NCI-H187 treated with DMSO at 0.1 percent for 48 hours (cell line): Measurements from ENCODE around the gene RCAN2.

ENCODE experiments used
- DNase-seq: peaks from one replicate; lab custom pipeline; 2025; lab: John Stamatoyannopoulos, UW

Gene RCAN2

DNA sequence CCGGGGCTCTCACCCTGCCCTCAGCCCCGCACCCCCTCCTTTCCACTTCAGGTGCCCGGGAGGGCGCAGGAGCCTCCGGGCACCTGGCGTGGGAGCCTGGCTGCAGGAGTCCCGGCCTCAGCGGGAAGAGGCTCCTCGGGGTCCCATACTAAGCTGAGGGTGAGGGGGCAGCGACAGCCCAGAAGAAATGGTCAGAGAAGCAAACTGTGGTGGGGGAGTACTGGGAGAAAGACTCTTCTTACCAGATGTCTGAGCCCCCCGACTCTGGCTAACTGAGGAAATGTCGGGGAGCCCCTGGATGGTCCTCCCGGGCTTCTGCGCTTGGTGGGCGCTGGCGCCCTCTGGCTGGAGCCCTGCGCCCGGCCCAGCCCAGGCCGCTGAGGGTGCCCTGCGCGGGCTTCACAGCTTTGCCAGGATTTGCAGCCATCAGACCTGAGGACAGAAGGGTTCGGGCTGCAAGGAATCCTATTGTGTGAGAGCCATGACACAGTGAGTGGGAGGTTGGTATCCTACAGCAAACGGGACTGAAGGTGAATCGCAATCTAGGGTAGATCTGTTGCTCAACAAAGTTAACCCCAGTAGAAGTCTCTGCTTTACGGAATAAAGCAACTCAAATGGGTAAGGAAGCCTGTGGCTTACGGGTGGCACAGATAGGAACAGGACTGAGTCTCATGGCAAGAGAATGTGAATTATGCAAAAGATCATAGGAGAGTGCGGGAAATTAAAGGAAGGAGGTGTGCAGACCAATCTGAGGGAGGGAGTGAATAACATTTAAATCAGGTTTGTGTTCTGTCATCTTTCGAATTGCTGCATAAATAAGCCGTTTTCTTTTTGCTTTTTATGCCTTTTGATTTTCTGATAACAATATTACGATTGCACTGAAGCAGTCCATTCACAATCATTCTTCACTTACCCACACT is 639 bp upstream of the RCAN2 start:
- DNase-seq: no peak

GRCh38 chr6:46490425-46491200 is 636 bp downstream of the RCAN2 start:
- no peak for DNase-seq

GRCh38 chr6:46486181-46486580 is 5.1 kb downstream of the RCAN2 start:
- DNase-seq: no peak

DNA sequence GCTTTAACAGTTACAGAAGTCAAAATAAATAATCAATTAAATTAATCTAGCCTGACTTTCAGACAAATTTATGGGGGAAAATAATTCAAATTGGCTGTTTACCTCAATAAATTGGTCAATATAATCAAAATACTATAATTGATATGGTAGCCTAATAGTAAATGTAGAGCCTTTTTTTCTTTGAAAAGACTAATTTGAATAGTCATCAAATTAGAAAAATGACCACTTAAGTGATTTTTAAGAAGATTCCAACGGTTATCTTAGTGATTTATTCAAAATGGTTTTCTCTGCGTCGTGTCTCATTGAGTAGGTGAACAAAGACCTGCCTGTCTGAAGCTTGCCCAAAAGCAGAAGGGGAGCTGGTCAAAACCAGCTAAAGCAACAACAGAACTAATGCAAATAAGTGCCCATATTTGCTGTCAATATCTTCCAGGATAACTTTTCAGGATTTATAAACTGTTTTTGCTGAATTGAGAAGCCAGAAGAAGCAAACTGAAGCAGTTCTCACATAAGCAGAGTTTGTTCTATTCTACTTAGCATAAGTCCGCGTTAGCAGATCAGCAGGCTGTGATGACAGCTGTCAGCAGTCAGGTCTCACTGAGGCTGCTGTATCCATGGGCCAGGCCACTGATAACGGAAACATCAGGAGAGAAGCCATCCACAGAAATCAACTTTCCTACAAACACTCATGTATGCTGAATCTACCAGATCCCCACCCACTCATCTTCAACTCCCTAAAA is 7.0 kb downstream of the RCAN2 start:
- DNase-seq: no peak

GRCh38 chr6:46476301-46476700 is 14.9 kb downstream of the RCAN2 start:
- no peak for DNase-seq

DNA sequence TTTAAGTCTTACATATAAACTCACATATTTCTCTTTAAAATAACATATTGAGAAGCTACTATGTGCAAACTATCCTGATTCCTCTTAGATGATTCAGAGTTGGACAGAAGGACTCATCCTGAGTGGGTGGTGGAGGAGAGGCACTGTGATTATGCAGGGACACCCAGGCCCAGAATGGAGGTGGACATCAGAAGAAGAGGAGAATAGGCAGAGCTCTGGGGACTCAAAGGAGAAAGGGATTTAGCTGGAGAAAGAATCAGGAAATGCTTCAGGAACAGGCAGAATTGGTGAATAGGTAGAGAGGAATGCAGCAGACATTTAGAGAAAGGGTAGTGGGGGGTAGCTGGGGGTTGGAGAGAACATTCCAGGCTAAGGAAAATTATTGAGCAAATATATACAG is 17.4 kb downstream of the RCAN2 start:
- no peak for DNase-seq

GRCh38 chr6:46472243-46472642 is 19.0 kb downstream of the RCAN2 start:
- no peak for DNase-seq

GRCh38 chr6:46469021-46469420 is 22.2 kb downstream of the RCAN2 start:
- DNase-seq: no peak

GRCh38 chr6:46468403-46469010 is 22.7 kb downstream of the RCAN2 start:
- no peak for DNase-seq

DNA sequence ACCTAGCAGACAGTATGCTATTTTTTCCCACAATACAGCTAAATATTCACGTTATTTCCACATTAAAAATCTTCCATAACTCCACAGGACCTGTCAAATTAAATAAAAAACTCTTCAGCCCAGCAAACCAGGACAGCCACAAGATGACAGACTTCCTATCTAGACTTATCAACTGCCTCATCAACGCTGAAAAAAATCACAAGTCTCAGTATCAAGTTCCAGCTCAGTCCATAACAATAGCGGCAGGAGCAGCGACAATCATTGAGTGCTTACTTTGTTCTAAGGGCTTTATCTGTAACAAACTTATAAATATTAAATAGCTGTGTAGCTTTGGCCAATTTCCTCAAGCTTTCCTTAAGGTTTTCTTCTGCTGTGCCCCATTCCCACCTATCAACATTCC is 24.7 kb downstream of the RCAN2 start:
- no peak for DNase-seq

GRCh38 chr6:46465294-46466165 is 25.7 kb downstream of the RCAN2 start:
- DNase-seq: no peak

DNA sequence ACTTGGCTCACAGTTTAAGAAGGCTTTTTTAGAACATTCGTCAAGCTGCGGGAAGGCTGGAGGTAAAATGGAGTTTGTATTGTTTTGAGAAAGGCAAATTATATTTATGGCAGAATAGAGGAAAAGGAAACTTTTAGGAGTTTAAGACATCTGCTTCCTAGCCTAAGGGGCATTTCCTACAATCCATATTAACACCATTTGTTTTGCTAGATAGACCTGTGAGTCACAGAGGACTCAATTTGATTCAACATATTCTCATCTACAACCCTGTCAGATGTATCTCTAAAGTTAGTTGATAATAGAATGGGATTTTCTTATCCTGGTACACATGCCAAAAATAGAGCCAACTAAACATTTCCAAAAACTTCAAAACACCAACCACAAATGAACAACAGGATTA is 35.0 kb downstream of the RCAN2 start:
- DNase-seq: no peak

DNA sequence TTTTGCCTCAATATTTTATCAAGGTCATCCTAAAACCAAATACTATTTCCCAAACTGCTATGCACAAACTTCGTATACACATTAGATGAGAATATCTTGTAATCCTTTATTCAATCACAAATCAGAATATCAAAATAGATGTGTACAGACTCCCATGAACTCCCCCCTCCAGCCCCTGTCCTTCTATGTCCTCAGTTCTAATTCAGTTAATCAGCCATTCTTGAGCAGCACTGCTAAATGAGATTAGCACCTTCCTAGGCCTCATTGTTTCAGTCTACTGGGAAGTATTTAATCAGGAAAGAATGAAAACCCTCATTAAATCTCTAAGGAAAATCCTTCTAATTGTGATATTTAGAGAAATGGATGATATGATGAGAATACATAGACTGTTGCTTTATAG is 36.6 kb downstream of the RCAN2 start:
- no peak for DNase-seq

- no peak for DNase-seq
Measured at GRCh38 chr6:46453741-46454316, 37.4 kb downstream of the RCAN2 start.

DNA sequence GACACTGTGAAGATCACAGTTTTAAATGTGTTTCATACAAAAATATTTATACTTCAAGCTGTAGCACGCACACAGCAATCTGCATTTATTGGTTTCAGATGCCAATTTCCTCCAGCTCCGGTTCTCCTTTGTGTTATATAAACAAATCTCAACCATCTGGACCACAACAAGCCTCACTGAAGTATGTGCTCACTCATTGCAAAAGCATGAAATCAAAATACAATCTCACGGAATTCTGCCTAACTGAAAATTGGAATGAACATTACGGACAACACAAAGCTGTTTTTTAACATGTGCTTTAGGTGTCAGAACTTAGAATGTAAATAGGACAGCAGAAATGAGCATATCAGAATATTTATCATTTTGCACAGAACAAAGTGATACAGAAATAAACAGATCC is 38.0 kb downstream of the RCAN2 start:
- no peak for DNase-seq

DNA sequence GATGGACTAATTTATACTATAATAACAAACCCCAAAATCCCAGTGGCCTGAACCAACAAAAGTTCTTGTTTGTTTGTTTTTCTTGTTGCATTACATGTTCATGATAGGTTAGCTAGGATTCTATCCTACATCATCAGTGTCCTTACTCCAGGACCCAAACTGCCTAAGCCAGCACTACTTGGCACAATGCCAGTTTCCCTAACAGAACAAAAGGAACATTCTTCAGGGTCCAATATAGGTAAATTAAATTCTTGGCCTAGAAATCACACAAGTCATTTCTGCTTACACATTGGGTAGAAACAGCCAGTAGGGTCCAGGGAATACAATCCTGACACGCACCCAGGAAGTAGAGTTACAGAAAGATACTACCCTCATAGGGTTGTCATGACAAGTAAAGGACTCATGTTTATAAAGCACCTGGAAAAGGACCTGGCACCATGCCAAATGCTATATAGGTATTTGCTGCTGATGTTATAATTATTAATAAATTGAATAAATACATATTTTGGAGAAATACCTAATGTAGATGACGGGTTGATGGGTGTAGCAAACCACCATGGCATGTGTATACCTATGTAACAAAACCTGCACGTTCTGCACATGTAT is 38.8 kb downstream of the RCAN2 start:
- no peak for DNase-seq

DNA sequence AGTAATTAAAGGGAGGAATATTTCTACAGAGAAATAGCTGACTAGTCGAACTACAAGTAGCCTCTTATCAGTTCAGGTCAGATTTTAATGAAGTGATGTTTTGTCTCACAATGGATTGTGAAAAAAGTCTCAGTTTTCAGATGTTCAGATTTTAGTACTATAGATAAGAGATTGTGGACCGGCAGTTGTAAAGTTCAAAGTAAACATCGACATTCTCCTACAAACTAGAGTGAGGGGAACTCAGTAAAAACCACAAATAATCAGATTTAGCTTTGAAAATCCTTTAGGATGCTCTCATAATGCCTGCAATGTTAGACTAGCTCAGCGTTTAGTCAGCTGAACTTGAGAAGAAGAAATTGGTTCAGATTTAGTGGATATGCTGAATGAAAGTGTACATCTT is 39.9 kb downstream of the RCAN2 start:
- no peak for DNase-seq

- DNase-seq: no peak
Measured at GRCh38 chr6:46444772-46445454, 46.3 kb downstream of the RCAN2 start.

- no peak for DNase-seq
Measured at GRCh38 chr6:46443623-46444022, 47.6 kb downstream of the RCAN2 start.

- no peak for DNase-seq
Measured at GRCh38 chr6:46440641-46441040, 50.6 kb downstream of the RCAN2 start.
